SHP77 treated with DMSO at 0.1 percent for 48 hours (cell line): ENCODE results near the gene LINGO3.
A peak's percentile ranks its signal among the peaks of the same experiment; 100 is the strongest.
"Not testable (repeated sequence)": the region's sequence is repeated elsewhere in the genome, so short reads cannot be mapped to it uniquely, and the experiment has no call there.

Source experiments
- DNase-seq: peaks from one replicate; lab custom pipeline; 2025; lab: John Stamatoyannopoulos, UW

LINGO3 gene

GRCh38 chr19:2308114-2308556, at the start of gene LINGO3:
Gene LINGO3 (minus strand): TSS chr19:2308154. CDS start chr19:2291776, 16,378 bp downstream.
- DNase-seq = no peak

- no peak for DNase-seq
Measured at GRCh38 chr19:2356036-2356646, 48.2 kb upstream of the LINGO3 start.

- DNase-seq = no peak
Measured at GRCh38 chr19:2355168-2356035, 47.4 kb upstream of the LINGO3 start.

GRCh38 chr19:2354670-2355069, 46.7 kb upstream of the LINGO3 start:
- no peak for DNase-seq

GRCh38 chr19:2353887-2354592, 46.1 kb upstream of the LINGO3 start:
- no peak for DNase-seq

GRCh38 chr19:2353159-2353886, 45.4 kb upstream of the LINGO3 start:
- no peak for DNase-seq

- no peak for DNase-seq
Measured at GRCh38 chr19:2352121-2352520, 44.2 kb upstream of the LINGO3 start.

- DNase-seq = no peak
Measured at GRCh38 chr19:2351591-2351990, 43.6 kb upstream of the LINGO3 start.

GRCh38 chr19:2350656-2351055, 42.7 kb upstream of the LINGO3 start:
- no peak for DNase-seq

GRCh38 chr19:2349818-2350217, 41.9 kb upstream of the LINGO3 start:
- not testable (repeated sequence) for DNase-seq

GRCh38 chr19:2345794-2346663, 38.1 kb upstream of the LINGO3 start:
- peak; percentile 57 for DNase-seq

GRCh38 chr19:2345076-2345475, 37.1 kb upstream of the LINGO3 start:
- DNase-seq = no peak

- DNase-seq = no peak
Measured at GRCh38 chr19:2344381-2344870, 36.5 kb upstream of the LINGO3 start.

GRCh38 chr19:2343289-2343982, 35.5 kb upstream of the LINGO3 start:
- no peak for DNase-seq

GRCh38 chr19:2342656-2343288, 34.8 kb upstream of the LINGO3 start:
- no peak for DNase-seq

- no peak for DNase-seq
Measured at GRCh38 chr19:2341982-2342381, 34.0 kb upstream of the LINGO3 start.

GRCh38 chr19:2341244-2341751, 33.3 kb upstream of the LINGO3 start:
- no peak for DNase-seq

- DNase-seq = no peak
Measured at GRCh38 chr19:2340496-2341243, 32.7 kb upstream of the LINGO3 start.
